ENCODE measurements around the gene LRMDA. TPM values are rescaled to one million over a fixed set of nuclear protein-coding genes. Genes with fewer than 3 reads are reported as not detected.

LRMDA gene
- total and polyA plus RNA-seq, 2 donors (not counting 1 experiment from before 2014, with no cell fraction given): 0.12 TPM; not detected in 1

DNA sequence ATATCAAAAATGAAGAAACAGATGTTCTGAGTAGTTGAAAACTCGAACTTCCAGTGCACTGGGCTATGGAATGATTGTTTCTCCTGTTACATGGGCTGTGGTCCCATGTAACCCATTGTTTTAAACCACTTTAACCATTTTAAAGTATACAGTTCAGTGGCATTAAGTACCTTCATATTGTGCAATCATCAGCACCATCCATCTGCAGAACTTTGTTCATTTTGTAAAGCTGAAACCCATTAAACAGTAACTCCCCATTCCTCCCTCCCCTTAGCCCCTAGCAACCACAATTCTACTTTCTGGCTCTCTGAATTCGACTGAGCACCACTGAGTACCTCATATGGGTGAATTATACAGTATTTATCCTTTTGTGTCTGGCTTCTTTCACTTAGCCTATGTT is 217.4 kb downstream of the LRMDA start:
- intact Hi-C loops (cut with micrococcal nuclease): no loop called here
- H3K79me2 ChIP-seq (ENCODE audit: control insufficient read depth, insufficient read depth, low read length): no peaks in the 10 kb centered on the region
- no peak overlapping the region for H3K4me2 ChIP-seq (replicated peaks; ENCODE audit: low read depth, low read length, poor library complexity, severe bottlenecking)

DNA sequence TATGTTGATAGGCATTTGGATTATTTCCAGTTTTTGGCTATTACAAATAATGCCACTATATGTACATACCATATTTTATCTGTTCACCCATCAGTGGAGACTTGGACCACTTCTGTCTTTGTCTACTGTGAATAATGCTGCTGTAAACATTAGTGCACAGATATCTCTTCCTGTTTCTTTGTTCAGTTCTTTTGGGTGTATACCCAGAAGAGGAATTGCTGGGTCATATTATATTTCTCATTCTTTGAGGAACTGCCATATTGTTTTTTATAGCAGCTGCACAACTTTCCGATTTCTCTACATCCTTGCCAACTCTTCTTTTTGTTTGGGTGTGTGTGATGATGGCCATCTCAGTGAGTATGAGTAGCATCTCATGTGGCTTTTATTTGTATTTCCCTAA is 218.0 kb downstream of the LRMDA start:
- no peaks in the 10 kb centered on the region for H3K27me3 ChIP-seq (replicated peaks in 1 of 4; ENCODE audit: control extremely low read depth in 1 of 4, control insufficient read depth in 3 of 4, insufficient read depth in 4 of 4, low read length in 3 of 4)
- no peaks in the 10 kb centered on the region for H3K4me1 ChIP-seq (ENCODE audit: control insufficient read depth in 2 of 2, insufficient read depth in 2 of 2, low read length in 2 of 2)
- WGBS (ENCODE audit: insufficient coverage): no CpG with 5 or more reads among the region's 1 CpG
- no peak for DNase-seq
- Mint-ChIP-seq H3K9me3 (ENCODE audit: insufficient read depth) (no peaks in the 10 kb centered on the region), H3K4me1 (no peaks in the 10 kb centered on the region), H3K27me3 (peaks cover 4% of the 10 kb centered on the region), H3K27ac (no peak overlapping the region), H3K4me3 (no peak overlapping the region)
- H4K20me1 ChIP-seq (ENCODE audit: control insufficient read depth, insufficient read depth, low read length, poor library complexity, severe bottlenecking): no peaks in the 10 kb centered on the region
- no peaks in the 10 kb centered on the region for H3K9me3 ChIP-seq (ENCODE audit: control extremely low read depth in 1 of 3, control insufficient read depth in 2 of 3, insufficient read depth in 1 of 3, low read length in 2 of 3)
- no peak overlapping the region for H3K4me3 ChIP-seq (ENCODE audit: control extremely low read depth in 1 of 5, extremely low read depth in 1 of 5, insufficient read depth in 1 of 5, low read depth in 2 of 5, low read length in 4 of 5)
- ChIA-PET POLR2A (no interaction called here), CTCF (no interaction called here)
- H3K36me3 ChIP-seq (replicated peaks in 1 of 2; ENCODE audit: control extremely low read depth in 1 of 2, control insufficient read depth in 1 of 2, extremely low read depth in 1 of 2, insufficient read depth in 2 of 2, low read length in 1 of 2): no peaks in the 10 kb centered on the region
- no peak for TF ChIP-seq EZH2 (IDR thresholded peaks at IDR 0.05; ENCODE audit: borderline replicate concordance, insufficient read depth, low read depth, low read length, poor library complexity, severe bottlenecking)
- no peak overlapping the region for H3K4me2 ChIP-seq (replicated peaks; ENCODE audit: low read depth, low read length, poor library complexity, severe bottlenecking)
- H3K27ac ChIP-seq (ENCODE audit: low read length in 2 of 2): no peak overlapping the region
- intact Hi-C loops (cut with micrococcal nuclease): no loop called here
- no peak overlapping the region for H3K9ac ChIP-seq (ENCODE audit: low read length)
- no peak for ATAC-seq (ENCODE audit: low read depth)
- no peak overlapping the region for H2AFZ ChIP-seq (ENCODE audit: insufficient read depth, low read depth, low read length, poor library complexity, severe bottlenecking)
- H3K79me2 ChIP-seq (ENCODE audit: control insufficient read depth, insufficient read depth, low read length): no peaks in the 10 kb centered on the region

More for the DNA sequence above, 217.4 kb downstream of the LRMDA start:
- Histone ChIP-seq H4K20me1 (ENCODE audit: control insufficient read depth, insufficient read depth, low read length, poor library complexity, severe bottlenecking) (no peaks in the 10 kb centered on the region), H3K27ac (ENCODE audit: low read length in 2 of 2) (no peak overlapping the region), H3K36me3 (replicated peaks in 1 of 2; ENCODE audit: control extremely low read depth in 1 of 2, control insufficient read depth in 1 of 2, extremely low read depth in 1 of 2, insufficient read depth in 2 of 2, low read length in 1 of 2) (no peaks in the 10 kb centered on the region), H3K4me1 (ENCODE audit: control insufficient read depth in 2 of 2, insufficient read depth in 2 of 2, low read length in 2 of 2) (no peaks in the 10 kb centered on the region), H2AFZ (ENCODE audit: insufficient read depth, low read depth, low read length, poor library complexity, severe bottlenecking) (no peak overlapping the region), H3K4me3 (ENCODE audit: control extremely low read depth in 1 of 5, extremely low read depth in 1 of 5, insufficient read depth in 1 of 5, low read depth in 2 of 5, low read length in 4 of 5) (no peak overlapping the region), H3K27me3 (replicated peaks in 1 of 4; ENCODE audit: control extremely low read depth in 1 of 4, control insufficient read depth in 3 of 4, insufficient read depth in 4 of 4, low read length in 3 of 4) (no peaks in the 10 kb centered on the region), H3K9me3 (ENCODE audit: control extremely low read depth in 1 of 3, control insufficient read depth in 2 of 3, insufficient read depth in 1 of 3, low read length in 2 of 3) (no peaks in the 10 kb centered on the region), H3K9ac (ENCODE audit: low read length) (no peak overlapping the region)
- no peak overlapping the region for H3K27ac Mint-ChIP-seq
- no peaks in the 10 kb centered on the region for H3K4me1 Mint-ChIP-seq
- CTCF ChIA-PET: no interaction called here
- WGBS (ENCODE audit: insufficient coverage): no CpG with 5 or more reads among the region's 2 CpGs
- H3K4me3 Mint-ChIP-seq: no peak overlapping the region
- H3K27me3 Mint-ChIP-seq: peaks cover 1% of the 10 kb centered on the region
- DNase-seq: no peak
- no peak for ATAC-seq (ENCODE audit: low read depth)
- TF ChIP-seq, protein P1, sequence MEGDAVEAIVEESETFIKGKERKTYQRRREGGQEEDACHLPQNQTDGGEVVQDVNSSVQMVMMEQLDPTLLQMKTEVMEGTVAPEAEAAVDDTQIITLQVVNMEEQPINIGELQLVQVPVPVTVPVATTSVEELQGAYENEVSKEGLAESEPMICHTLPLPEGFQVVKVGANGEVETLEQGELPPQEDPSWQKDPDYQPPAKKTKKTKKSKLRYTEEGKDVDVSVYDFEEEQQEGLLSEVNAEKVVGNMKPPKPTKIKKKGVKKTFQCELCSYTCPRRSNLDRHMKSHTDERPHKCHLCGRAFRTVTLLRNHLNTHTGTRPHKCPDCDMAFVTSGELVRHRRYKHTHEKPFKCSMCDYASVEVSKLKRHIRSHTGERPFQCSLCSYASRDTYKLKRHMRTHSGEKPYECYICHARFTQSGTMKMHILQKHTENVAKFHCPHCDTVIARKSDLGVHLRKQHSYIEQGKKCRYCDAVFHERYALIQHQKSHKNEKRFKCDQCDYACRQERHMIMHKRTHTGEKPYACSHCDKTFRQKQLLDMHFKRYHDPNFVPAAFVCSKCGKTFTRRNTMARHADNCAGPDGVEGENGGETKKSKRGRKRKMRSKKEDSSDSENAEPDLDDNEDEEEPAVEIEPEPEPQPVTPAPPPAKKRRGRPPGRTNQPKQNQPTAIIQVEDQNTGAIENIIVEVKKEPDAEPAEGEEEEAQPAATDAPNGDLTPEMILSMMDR (IDR thresholded peaks at IDR 0.05): no peak
- TF ChIP-seq EZH2 (IDR thresholded peaks at IDR 0.05; ENCODE audit: borderline replicate concordance, insufficient read depth, low read depth, low read length, poor library complexity, severe bottlenecking): no peak
- POLR2A ChIA-PET: no interaction called here
- H3K9me3 Mint-ChIP-seq (ENCODE audit: insufficient read depth): no peaks in the 10 kb centered on the region
